ENCODE data around the gene DENND1B.

GRCh38 chr1:197544553-197544952 lies 230.7 kb downstream of the DENND1B start:
- TF ChIP-seq SETDB1 (IDR thresholded peaks at IDR 0.05; ENCODE audit: insufficient read length, low read length), result no peak
- no peak for TF ChIP-seq ZNF121 (tag by site-specific recombination; IDR thresholded peaks at IDR 0.05)
- no peak for TF ChIP-seq PRDM6 (tag by site-specific recombination; IDR thresholded peaks at IDR 0.05)
- no peak for TF ChIP-seq ZNF426 (tag by site-specific recombination; IDR thresholded peaks at IDR 0.05)
